ENCODE results near the gene ALG14. TPM values are rescaled to one million over a fixed set of nuclear protein-coding genes. Genes with fewer than 3 reads are reported as not detected.

The ALG14 gene
- total RNA-seq, 1 experiment from 2014 or later = 5.7 TPM

GRCh38 chr1:94940738-94941137, 132.0 kb downstream of the ALG14 start:
- no peaks in the 10 kb centered on the region for H3K36me3 ChIP-seq (ENCODE audit: control insufficient read depth in 1 of 2, insufficient read depth in 2 of 2, low read length in 2 of 2)
- no peak overlapping the region for H3K4me3 ChIP-seq (replicated peaks in 1 of 2; ENCODE audit: low read depth in 1 of 2, low read length in 2 of 2)
- no peaks in the 10 kb centered on the region for H3K9me3 ChIP-seq (ENCODE audit: control insufficient read depth in 1 of 2, insufficient read depth in 1 of 2, low read depth in 1 of 2, low read length in 2 of 2)
- TF ChIP-seq SRF (IDR thresholded peaks at IDR 0.05; ENCODE audit: low read depth) (no peak), CBX3 (IDR thresholded peaks at IDR 0.05; ENCODE audit: low read depth) (no peak), ZFX (IDR thresholded peaks at IDR 0.05) (no peak), SIN3A (IDR thresholded peaks at IDR 0.05; ENCODE audit: low read depth) (no peak), SP1 (IDR thresholded peaks at IDR 0.05; ENCODE audit: low read depth) (no peak), ATF3 (IDR thresholded peaks at IDR 0.05) (no peak), RAD21 (IDR thresholded peaks at IDR 0.05; ENCODE audit: low read depth) (no peak), POLR2AphosphoS5 (IDR thresholded peaks at IDR 0.05; ENCODE audit: low read depth, low read length) (no peak), TCF7L2 (IDR thresholded peaks at IDR 0.05; ENCODE audit: borderline replicate concordance, extremely low read depth, insufficient read depth, insufficient read length) (no peak), ELF1 (IDR thresholded peaks at IDR 0.05; ENCODE audit: borderline replicate concordance, low read depth) (no peak), CTCF (IDR thresholded peaks at IDR 0.05 in 2 of 3, conservative IDR thresholded peaks at IDR 0.05 in 1 of 3; ENCODE audit: borderline replicate concordance in 1 of 3, insufficient read depth in 1 of 3, low read depth in 2 of 3, low read length in 2 of 3) (no peak), EGR1 (IDR thresholded peaks at IDR 0.05; ENCODE audit: low read depth) (no peak), YY1 (IDR thresholded peaks at IDR 0.05; ENCODE audit: extremely low read depth, insufficient replicate concordance, low read depth, low read length) (no peak), EZH2phosphoT487 (IDR thresholded peaks at IDR 0.05; ENCODE audit: borderline replicate concordance) (no peak), REST (IDR thresholded peaks at IDR 0.05; ENCODE audit: low read depth) (no peak), ZNF274 (IDR thresholded peaks at IDR 0.05; ENCODE audit: low read depth, low read length) (no peak)
- no peaks in the 10 kb centered on the region for H3K27me3 ChIP-seq (ENCODE audit: insufficient read depth, low read length)
- POLR2A ChIA-PET = no interaction called here
- no peaks in the 10 kb centered on the region for H4K20me1 ChIP-seq (ENCODE audit: insufficient read depth)
- no peaks in the 10 kb centered on the region; the same call in 1 of the 2 replicates for H3K9me2 ChIP-seq (ENCODE audit: insufficient read depth)
- no peak for ATAC-seq
- CTCF ChIA-PET = interaction anchor here (0.6 kb wide), 1 partner anchor 103 kb away, joined by 3 read pairs; no protein-coding TSS in a partner anchor
- no peak for DNase-seq (ENCODE audit: low read depth, low spot score)
- no peaks in the 10 kb centered on the region for H3K79me2 ChIP-seq (ENCODE audit: insufficient read depth, low read length)
- H3K27ac ChIP-seq (ENCODE audit: low read depth, low read length) = no peak overlapping the region
- RAD21 ChIA-PET (ENCODE audit: low non-redundant PET in 1 of 2, low total read pairs in 2 of 2, uncharacterized antibody in 2 of 2, unreplicated experiment in 2 of 2) = no interaction called here
- H3K9ac ChIP-seq (ENCODE audit: low read length) = no peak overlapping the region
- H3K4me2 ChIP-seq (ENCODE audit: low read length) = no peak overlapping the region
- intact Hi-C loops (cut with micrococcal nuclease) = no loop called here
- H2AFZ ChIP-seq (ENCODE audit: low read depth, low read length, poor library complexity, severe bottlenecking) = no peak overlapping the region
- H3K4me1 ChIP-seq (ENCODE audit: control insufficient read depth in 1 of 2, insufficient read depth in 2 of 2, low read length in 2 of 2) = peaks cover 4 to 6% of the 10 kb centered on the region in 2 experiments; a peak in 3 of 4 replicates
- no TSS peak for BruUV-seq (replicated peaks)

Measured in HCT116 (cell line).